ENCODE data around the gene CDNF. TPM values are rescaled to one million over a fixed set of nuclear protein-coding genes. Genes with fewer than 3 reads are reported as not detected.

CDNF gene
- total RNA-seq, 4 donors from 2014 or later = 1.1 to 1.3 TPM; not detected in 2

DNA sequence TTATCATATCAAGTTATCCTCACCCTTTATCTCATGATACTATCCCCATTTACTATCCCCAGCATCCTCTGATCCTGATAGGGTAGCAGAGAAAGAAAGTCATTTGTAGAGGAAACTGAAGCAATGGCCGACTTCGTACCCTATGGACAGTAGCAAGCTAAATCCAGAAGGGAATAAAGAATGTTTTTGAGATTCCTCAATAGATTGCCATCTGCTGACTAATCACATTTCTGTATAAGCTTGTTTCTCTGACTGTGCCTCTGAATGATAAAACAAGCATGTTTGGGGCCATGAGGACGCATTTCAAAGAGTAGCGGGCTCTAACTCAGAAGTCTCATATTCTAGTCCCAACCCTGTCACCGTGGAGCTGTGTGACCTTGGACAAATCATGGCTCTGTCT lies 49.9 kb downstream of the CDNF start:
- 84 to 87% methylated on average over 5 of the region's 5 CpGs for WGBS, 2 donors
- no peak for TF ChIP-seq POLR2A (IDR thresholded peaks at IDR 0.05)
- TF ChIP-seq, protein P1, sequence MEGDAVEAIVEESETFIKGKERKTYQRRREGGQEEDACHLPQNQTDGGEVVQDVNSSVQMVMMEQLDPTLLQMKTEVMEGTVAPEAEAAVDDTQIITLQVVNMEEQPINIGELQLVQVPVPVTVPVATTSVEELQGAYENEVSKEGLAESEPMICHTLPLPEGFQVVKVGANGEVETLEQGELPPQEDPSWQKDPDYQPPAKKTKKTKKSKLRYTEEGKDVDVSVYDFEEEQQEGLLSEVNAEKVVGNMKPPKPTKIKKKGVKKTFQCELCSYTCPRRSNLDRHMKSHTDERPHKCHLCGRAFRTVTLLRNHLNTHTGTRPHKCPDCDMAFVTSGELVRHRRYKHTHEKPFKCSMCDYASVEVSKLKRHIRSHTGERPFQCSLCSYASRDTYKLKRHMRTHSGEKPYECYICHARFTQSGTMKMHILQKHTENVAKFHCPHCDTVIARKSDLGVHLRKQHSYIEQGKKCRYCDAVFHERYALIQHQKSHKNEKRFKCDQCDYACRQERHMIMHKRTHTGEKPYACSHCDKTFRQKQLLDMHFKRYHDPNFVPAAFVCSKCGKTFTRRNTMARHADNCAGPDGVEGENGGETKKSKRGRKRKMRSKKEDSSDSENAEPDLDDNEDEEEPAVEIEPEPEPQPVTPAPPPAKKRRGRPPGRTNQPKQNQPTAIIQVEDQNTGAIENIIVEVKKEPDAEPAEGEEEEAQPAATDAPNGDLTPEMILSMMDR (IDR thresholded peaks at IDR 0.05) = no peak
- DNase-seq = no peak

DNA sequence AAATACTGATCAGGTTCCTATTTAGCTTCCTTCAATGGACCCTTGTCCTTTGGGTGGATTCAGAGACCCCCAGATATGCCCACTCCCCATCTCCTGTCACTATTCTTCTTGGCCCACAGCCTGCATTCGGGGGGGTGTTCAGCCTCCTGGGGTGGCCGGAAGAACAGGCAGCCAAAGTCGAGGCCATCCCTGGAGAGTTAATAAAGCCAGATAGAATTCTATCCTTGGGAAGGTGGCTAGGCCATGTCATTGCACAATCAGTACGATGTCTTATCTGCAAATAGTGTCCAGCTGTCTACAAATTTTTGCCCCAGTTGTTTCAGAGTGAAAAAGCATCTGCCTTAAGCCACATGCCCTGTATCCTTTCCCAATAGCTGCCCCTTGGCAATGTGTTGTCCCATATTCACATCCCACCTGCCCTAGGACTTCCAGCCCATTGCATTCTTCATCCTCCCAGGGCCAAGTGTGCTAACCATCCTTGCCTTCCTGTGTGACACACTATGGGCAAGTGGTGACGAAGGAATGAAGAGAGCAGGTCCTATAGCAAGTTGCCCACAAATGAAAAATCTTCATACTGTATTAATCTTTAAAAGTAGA lies 53.3 kb downstream of the CDNF start:
- TF ChIP-seq, protein P1 (IDR thresholded peaks at IDR 0.05) = no peak
- no peak for TF ChIP-seq POLR2A (IDR thresholded peaks at IDR 0.05)
- no peak for DNase-seq
- WGBS, 2 donors = 74 to 83% methylated on average over 1 to 5 of the region's 5 CpGs
- Histone ChIP-seq H3K27ac (no peak overlapping the region), H3K9me3 (peaks cover 0 to 5% (median 0%) of the 10 kb centered on the region in 3 donors), H3K27me3 (no peaks in the 10 kb centered on the region), H3K36me3 (no peaks in the 10 kb centered on the region), H3K4me1 (no peaks in the 10 kb centered on the region), H3K4me3 (no peak overlapping the region)
- intact Hi-C loops (cut with DNase I) = no loop called here

More for the DNA sequence above, 49.9 kb downstream of the CDNF start:
- Histone ChIP-seq H3K4me3 (no peak overlapping the region), H3K27me3 (no peaks in the 10 kb centered on the region), H3K9me3 (peaks cover 0 to 5% (median 0%) of the 10 kb centered on the region in 3 donors), H3K36me3 (no peaks in the 10 kb centered on the region), H3K27ac (no peak overlapping the region), H3K4me1 (no peaks in the 10 kb centered on the region)
- intact Hi-C loops (cut with DNase I) = no loop called here

DNA sequence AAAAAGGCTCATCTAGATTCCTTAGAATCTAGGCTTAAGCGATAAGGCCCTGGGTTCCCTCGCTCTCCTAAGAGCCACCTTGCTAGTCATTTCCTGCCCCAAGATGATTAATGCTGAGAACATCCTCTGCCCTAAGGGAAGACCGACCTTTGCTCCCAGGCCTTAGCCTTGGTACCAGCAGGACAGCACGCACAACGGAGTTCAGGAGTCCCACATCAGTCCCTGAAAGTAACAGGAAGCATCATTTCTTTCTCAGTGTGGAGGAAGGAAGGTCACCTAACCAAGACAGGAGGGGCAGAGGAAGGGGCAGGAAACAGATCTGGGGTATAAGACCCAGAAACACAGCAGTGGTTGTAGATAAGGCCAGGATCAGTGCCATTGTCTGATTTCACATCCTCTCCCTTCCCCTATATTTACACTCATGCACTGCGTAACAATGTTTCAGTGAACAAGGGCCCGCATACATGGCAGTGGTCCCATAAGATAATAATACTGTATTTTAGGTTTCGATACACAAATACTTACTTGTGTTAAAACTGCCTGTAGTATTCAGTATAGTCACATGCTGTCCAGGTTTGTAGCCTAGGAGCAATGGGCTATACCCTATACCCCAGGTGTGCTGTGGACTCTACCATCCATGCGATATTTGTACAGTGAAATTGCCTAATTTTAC lies 55.0 kb downstream of the CDNF start:
- intact Hi-C loops (cut with DNase I) = no loop called here
- Histone ChIP-seq H3K4me3 (no peak overlapping the region), H3K27ac (no peak overlapping the region), H3K9me3 (peaks cover 0 to 5% (median 0%) of the 10 kb centered on the region in 3 donors), H3K36me3 (no peaks in the 10 kb centered on the region), H3K4me1 (peaks cover 0 to 12% (median 0%) of the 10 kb centered on the region in 3 donors), H3K27me3 (no peaks in the 10 kb centered on the region)
- WGBS, 2 donors = 56 to 78% methylated on average over 8 to 9 of the region's 9 CpGs
- no peak for DNase-seq
- no peak for TF ChIP-seq POLR2A (IDR thresholded peaks at IDR 0.05)
- TF ChIP-seq, protein P1 (IDR thresholded peaks at IDR 0.05) = no peak

DNA sequence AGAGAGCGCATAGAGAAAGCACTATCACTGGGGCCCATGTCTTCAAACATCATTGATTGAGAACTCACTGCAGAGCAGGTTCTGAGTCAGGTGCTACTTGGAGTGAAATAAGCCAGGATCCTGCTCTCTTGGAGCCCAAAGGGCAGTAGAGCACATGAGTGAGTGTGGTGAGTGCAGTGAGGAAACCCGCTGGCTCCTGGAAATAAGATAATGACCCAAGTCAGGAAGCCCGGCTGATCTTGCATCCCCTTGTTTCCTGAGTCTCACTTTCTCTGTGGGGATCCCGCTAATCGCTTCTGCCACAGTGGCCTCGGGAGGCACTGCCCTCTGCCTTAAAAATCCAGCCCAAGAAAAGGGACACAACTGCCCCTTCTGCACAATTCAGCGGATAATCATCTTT lies 56.1 kb downstream of the CDNF start:
- Histone ChIP-seq H3K27me3 (no peaks in the 10 kb centered on the region), H3K4me3 (no peak overlapping the region), H3K27ac (no peak overlapping the region), H3K9me3 (peaks cover 0 to 5% (median 0%) of the 10 kb centered on the region in 3 donors), H3K36me3 (no peaks in the 10 kb centered on the region), H3K4me1 (peaks cover 0 to 12% (median 0%) of the 10 kb centered on the region in 3 donors)
- WGBS, 2 donors = 74 to 91% methylated on average over 5 to 6 of the region's 7 CpGs
- intact Hi-C loops (cut with DNase I) = no loop called here
- no peak for DNase-seq
- TF ChIP-seq, protein P1 (IDR thresholded peaks at IDR 0.05) = no peak
- no peak for TF ChIP-seq POLR2A (IDR thresholded peaks at IDR 0.05)

DNA sequence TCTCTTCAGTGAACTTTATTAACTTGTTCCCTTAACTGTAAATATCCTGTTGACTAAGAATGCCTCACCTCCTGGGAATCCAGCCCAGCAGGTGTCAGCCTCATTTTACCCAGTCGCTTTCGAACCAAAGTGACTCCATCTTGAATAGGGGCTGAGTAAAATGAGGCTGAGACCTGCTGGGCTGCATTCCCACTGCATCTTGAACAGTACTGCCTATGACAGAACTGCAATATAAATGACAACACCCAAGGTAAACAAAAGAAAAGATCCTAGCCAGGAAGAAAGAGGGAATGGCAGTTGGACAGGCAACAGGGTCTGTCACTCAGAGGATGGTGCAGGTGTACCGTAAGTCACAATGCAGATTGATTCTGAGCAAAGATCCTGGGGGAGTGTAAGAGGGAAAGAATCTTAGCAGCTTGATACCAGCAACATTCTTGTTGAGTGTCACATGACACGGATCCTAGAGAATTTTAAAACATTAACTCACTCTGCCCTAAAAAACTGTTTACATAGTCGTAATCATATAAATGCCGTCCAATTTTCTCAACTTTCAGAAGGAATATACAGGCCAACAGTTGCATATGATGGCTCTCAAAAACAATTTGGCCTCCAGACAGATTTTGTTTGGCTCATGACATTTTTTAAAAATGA lies 58.7 kb downstream of the CDNF start:
- no peak for DNase-seq
- WGBS, 2 donors = 57 to 67% methylated on average over 5 to 6 of the region's 6 CpGs
- Histone ChIP-seq H3K9me3 (no peaks in the 10 kb centered on the region), H3K27ac (peak overlapping the region in 2 of 4 donors; percentile 12 to 52), H3K36me3 (no peaks in the 10 kb centered on the region), H3K4me3 (no peak overlapping the region), H3K27me3 (no peaks in the 10 kb centered on the region), H3K4me1 (peaks cover 0 to 12% (median 0%) of the 10 kb centered on the region in 3 donors)
- no peak for TF ChIP-seq POLR2A (IDR thresholded peaks at IDR 0.05)
- TF ChIP-seq, protein P1 (IDR thresholded peaks at IDR 0.05) = no peak
- intact Hi-C loops (cut with DNase I) = no loop called here

Measured in esophagus squamous epithelium (tissue), 5 donors.